HG03066 (cell line): Measurements from ENCODE around the gene CDK9.
A peak's percentile ranks its signal among the peaks of the same experiment; 100 is the strongest.
"Not testable (repeated sequence)": the region's sequence is repeated elsewhere in the genome, so short reads cannot be mapped to it uniquely, and the experiment has no call there.

Source experiments
- ATAC-seq: cut with Tn5 transposase; IDR thresholded peaks from one replicate; pipeline ENCODE4 v1.9.1; 2021; ENCODE audit warnings: low read depth; ENCODE audit not compliant: unreplicated experiment

CDK9 gene

GRCh38 chr9:127785933-127786772 is at the start of gene CDK9:
Gene CDK9 (plus strand): TSS chr9:127786034. CDS start chr9:127786149, 115 bp downstream.
- peak; percentile 66 for ATAC-seq

GRCh38 chr9:127738666-127739065 is 47.2 kb upstream of the CDK9 start:
- ATAC-seq: no peak

GRCh38 chr9:127739614-127740330 is 46.1 kb upstream of the CDK9 start:
- ATAC-seq: no peak

- ATAC-seq: no peak
Measured at GRCh38 chr9:127741831-127742434, 43.9 kb upstream of the CDK9 start.

- ATAC-seq: no peak
Measured at GRCh38 chr9:127742435-127743088, 43.3 kb upstream of the CDK9 start.

- ATAC-seq: no peak
Measured at GRCh38 chr9:127744398-127745110, 41.3 kb upstream of the CDK9 start.

GRCh38 chr9:127746959-127747569 is 38.8 kb upstream of the CDK9 start:
- ATAC-seq: no peak

- ATAC-seq: no peak
Measured at GRCh38 chr9:127749090-127749787, 36.6 kb upstream of the CDK9 start.

- ATAC-seq: no peak
Measured at GRCh38 chr9:127751269-127752054, 34.4 kb upstream of the CDK9 start.

- no peak for ATAC-seq
Measured at GRCh38 chr9:127753148-127753547, 32.7 kb upstream of the CDK9 start.

- ATAC-seq: no peak
Measured at GRCh38 chr9:127753622-127754021, 32.2 kb upstream of the CDK9 start.

- ATAC-seq: no peak
Measured at GRCh38 chr9:127754099-127755060, 31.5 kb upstream of the CDK9 start.

- no peak for ATAC-seq
Measured at GRCh38 chr9:127755061-127756060, 30.5 kb upstream of the CDK9 start.

GRCh38 chr9:127756233-127756632 is 29.6 kb upstream of the CDK9 start:
- ATAC-seq: no peak

GRCh38 chr9:127756776-127757175 is 29.1 kb upstream of the CDK9 start:
- ATAC-seq: not testable (repeated sequence)

- no peak for ATAC-seq
Measured at GRCh38 chr9:127758843-127759242, 27.0 kb upstream of the CDK9 start.
